Measurements from ENCODE around the gene PLEKHM3. TPM values are rescaled to one million over a fixed set of nuclear protein-coding genes. Genes with fewer than 3 reads are reported as not detected.

The PLEKHM3 gene
- total RNA-seq, 1 donor from 2014 or later, result 12.1 TPM

DNA sequence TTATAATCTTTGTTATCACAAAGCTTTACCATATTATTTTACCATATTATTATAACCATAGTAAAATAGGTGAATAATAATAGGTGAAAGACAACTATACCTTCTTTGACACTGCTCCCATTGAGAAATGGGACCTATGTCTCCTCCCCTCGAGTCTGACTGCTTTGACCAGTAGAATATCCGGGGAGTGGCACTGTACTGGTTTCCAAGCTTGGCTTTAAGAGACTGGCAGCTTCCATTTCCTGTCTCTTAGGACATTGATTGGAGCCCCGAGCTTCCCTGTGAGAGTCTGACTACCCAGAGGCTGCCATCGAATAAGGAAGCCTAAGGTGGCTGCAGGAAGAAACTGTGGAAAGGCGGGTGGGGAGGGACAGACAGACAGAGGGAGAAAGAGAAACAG, 40.1 kb upstream of the PLEKHM3 start:
- no peak for DNase-seq (ENCODE audit: extremely low spot score, unreplicated experiment)
- Mint-ChIP-seq H3K27ac (no peak overlapping the region), H3K27me3 (peaks cover 14% of the 10 kb centered on the region), H3K4me1 (ENCODE audit: unreplicated experiment) (peaks cover 3% of the 10 kb centered on the region), H3K36me3 (no peaks in the 10 kb centered on the region), H3K4me3 (no peak overlapping the region), H3K9me3 (no peaks in the 10 kb centered on the region)
- TF ChIP-seq, protein P1, sequence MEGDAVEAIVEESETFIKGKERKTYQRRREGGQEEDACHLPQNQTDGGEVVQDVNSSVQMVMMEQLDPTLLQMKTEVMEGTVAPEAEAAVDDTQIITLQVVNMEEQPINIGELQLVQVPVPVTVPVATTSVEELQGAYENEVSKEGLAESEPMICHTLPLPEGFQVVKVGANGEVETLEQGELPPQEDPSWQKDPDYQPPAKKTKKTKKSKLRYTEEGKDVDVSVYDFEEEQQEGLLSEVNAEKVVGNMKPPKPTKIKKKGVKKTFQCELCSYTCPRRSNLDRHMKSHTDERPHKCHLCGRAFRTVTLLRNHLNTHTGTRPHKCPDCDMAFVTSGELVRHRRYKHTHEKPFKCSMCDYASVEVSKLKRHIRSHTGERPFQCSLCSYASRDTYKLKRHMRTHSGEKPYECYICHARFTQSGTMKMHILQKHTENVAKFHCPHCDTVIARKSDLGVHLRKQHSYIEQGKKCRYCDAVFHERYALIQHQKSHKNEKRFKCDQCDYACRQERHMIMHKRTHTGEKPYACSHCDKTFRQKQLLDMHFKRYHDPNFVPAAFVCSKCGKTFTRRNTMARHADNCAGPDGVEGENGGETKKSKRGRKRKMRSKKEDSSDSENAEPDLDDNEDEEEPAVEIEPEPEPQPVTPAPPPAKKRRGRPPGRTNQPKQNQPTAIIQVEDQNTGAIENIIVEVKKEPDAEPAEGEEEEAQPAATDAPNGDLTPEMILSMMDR (conservative IDR thresholded peaks at IDR 0.05), result no peak

GRCh38 chr2:208064220-208064961, 39.1 kb upstream of the PLEKHM3 start:
- DNase-seq (ENCODE audit: extremely low spot score, unreplicated experiment), result no peak
- Mint-ChIP-seq H3K27me3 (peaks cover 14% of the 10 kb centered on the region), H3K4me1 (ENCODE audit: unreplicated experiment) (peaks cover 3% of the 10 kb centered on the region), H3K4me3 (no peak overlapping the region), H3K9me3 (no peaks in the 10 kb centered on the region), H3K27ac (no peak overlapping the region), H3K36me3 (no peaks in the 10 kb centered on the region)
- TF ChIP-seq, protein P1 (conservative IDR thresholded peaks at IDR 0.05), result no peak

- no peak for DNase-seq (ENCODE audit: extremely low spot score, unreplicated experiment)
- TF ChIP-seq, protein P1 (conservative IDR thresholded peaks at IDR 0.05), result no peak
- Mint-ChIP-seq H3K36me3 (no peaks in the 10 kb centered on the region), H3K4me3 (no peak overlapping the region), H3K4me1 (ENCODE audit: unreplicated experiment) (peaks cover 3% of the 10 kb centered on the region), H3K9me3 (no peaks in the 10 kb centered on the region), H3K27me3 (peaks cover 14% of the 10 kb centered on the region), H3K27ac (no peak overlapping the region)
Observed at GRCh38 chr2:208062961-208063360, 37.6 kb upstream of the PLEKHM3 start.

- TF ChIP-seq, protein P1 (conservative IDR thresholded peaks at IDR 0.05), result peak; percentile 62
- Mint-ChIP-seq H3K27me3 (peaks cover 14% of the 10 kb centered on the region), H3K27ac (no peak overlapping the region), H3K36me3 (no peaks in the 10 kb centered on the region), H3K4me3 (no peak overlapping the region), H3K9me3 (no peaks in the 10 kb centered on the region), H3K4me1 (ENCODE audit: unreplicated experiment) (peaks cover 3% of the 10 kb centered on the region)
- no peak for DNase-seq (ENCODE audit: extremely low spot score, unreplicated experiment)
Observed at GRCh38 chr2:208062113-208062512, 36.8 kb upstream of the PLEKHM3 start.

DNA sequence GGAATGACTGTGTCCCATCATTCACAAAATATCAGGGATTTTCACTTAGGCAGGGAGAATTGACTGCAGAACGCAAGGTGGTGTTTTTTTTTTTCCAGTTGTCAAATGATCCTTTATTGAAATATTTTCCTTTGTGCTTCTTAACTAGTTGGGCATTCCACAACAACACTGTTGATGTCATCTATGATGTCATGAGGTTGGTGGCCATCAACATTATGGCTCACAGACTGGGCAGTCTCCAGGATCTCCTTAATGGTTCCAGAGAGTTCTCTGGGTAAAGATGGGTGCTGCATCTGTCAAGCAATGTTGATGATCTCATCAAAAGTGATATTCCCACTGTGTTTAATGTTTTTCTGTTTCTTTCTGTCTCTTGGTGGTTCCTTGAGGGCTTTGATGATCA, 31.8 kb upstream of the PLEKHM3 start:
- Mint-ChIP-seq H3K4me3 (no peak overlapping the region), H3K27me3 (peaks cover 14% of the 10 kb centered on the region), H3K36me3 (no peaks in the 10 kb centered on the region), H3K27ac (no peak overlapping the region), H3K4me1 (ENCODE audit: unreplicated experiment) (no peaks in the 10 kb centered on the region), H3K9me3 (no peaks in the 10 kb centered on the region)
- TF ChIP-seq, protein P1 (conservative IDR thresholded peaks at IDR 0.05), result no peak
- DNase-seq (ENCODE audit: extremely low spot score, unreplicated experiment), result no peak

Measured in type B pancreatic cell (in vitro differentiated cells).